ENCODE results near the gene STAM2.
"Not testable (repeated sequence)": the region's sequence is repeated elsewhere in the genome, so short reads cannot be mapped to it uniquely, and the experiment has no call there.

STAM2 gene

GRCh38 chr2:152183401-152184073 lies 8.0 kb upstream of the STAM2 start:
- Histone ChIP-seq H3K27me3 (ENCODE audit: control insufficient read depth, insufficient read depth, low read length) (no peaks in the 10 kb centered on the region), H3K4me3 (ENCODE audit: low read depth, low read length) (no peak overlapping the region), H3K27ac (no peak overlapping the region), H2AFZ (no peak overlapping the region), H3K9ac (no peak overlapping the region), H3K4me1 (no peaks in the 10 kb centered on the region), H3K9me3 (ENCODE audit: control insufficient read depth, low read length) (no peaks in the 10 kb centered on the region), H3K4me2 (ENCODE audit: low read length) (no peak overlapping the region), H3K79me2 (no peaks in the 10 kb centered on the region), H3K36me3 (ENCODE audit: control insufficient read depth, insufficient read depth, low read length) (no peaks in the 10 kb centered on the region)
- TF ChIP-seq CTCF (IDR thresholded peaks at IDR 0.05): no peak

- H3K27me3 ChIP-seq (ENCODE audit: control insufficient read depth, insufficient read depth, low read length); H3K27ac ChIP-seq; H2AFZ ChIP-seq; H3K36me3 ChIP-seq (ENCODE audit: control insufficient read depth, insufficient read depth, low read length); H3K4me1 ChIP-seq; H3K9me3 ChIP-seq (ENCODE audit: control insufficient read depth, low read length); H3K9ac ChIP-seq; H3K4me2 ChIP-seq (ENCODE audit: low read length); H3K4me3 ChIP-seq (ENCODE audit: low read depth, low read length): not testable (repeated sequence)
- peaks cover 19% of the 10 kb centered on the region for H3K79me2 ChIP-seq
These were observed 2.1 kb upstream of the STAM2 start for GRCh38 chr2:152177667-152178066.

- H3K79me2 ChIP-seq: peaks cover 19% of the 10 kb centered on the region
- H3K4me1 ChIP-seq: peaks cover 5% of the 10 kb centered on the region
- no peaks in the 10 kb centered on the region for H3K27me3 ChIP-seq (ENCODE audit: control insufficient read depth, insufficient read depth, low read length)
- H3K4me2 ChIP-seq (ENCODE audit: low read length): peak overlapping the region; percentile 78
- H3K27ac ChIP-seq: peak overlapping the region; percentile 99
- no peak for TF ChIP-seq CTCF (IDR thresholded peaks at IDR 0.05)
- H3K9me3 ChIP-seq (ENCODE audit: control insufficient read depth, low read length): no peaks in the 10 kb centered on the region
- no peaks in the 10 kb centered on the region for H3K36me3 ChIP-seq (ENCODE audit: control insufficient read depth, insufficient read depth, low read length)
- peak overlapping the region; percentile 92 for H2AFZ ChIP-seq
- H3K9ac ChIP-seq: peak overlapping the region; percentile 70
- peak overlapping the region; percentile 92 for H3K4me3 ChIP-seq (ENCODE audit: low read depth, low read length)
These were observed 651 bp upstream of the STAM2 start for GRCh38 chr2:152176113-152176714.

- H3K36me3 ChIP-seq (ENCODE audit: control insufficient read depth, insufficient read depth, low read length): no peaks in the 10 kb centered on the region
- no peaks in the 10 kb centered on the region for H3K27me3 ChIP-seq (ENCODE audit: control insufficient read depth, insufficient read depth, low read length)
- H2AFZ ChIP-seq: peak overlapping the region; percentile 92
- peak overlapping the region; percentile 99 for H3K27ac ChIP-seq
- no peak for TF ChIP-seq CTCF (IDR thresholded peaks at IDR 0.05)
- H3K4me1 ChIP-seq: peaks cover 5% of the 10 kb centered on the region
- H3K9me3 ChIP-seq (ENCODE audit: control insufficient read depth, low read length): no peaks in the 10 kb centered on the region
- peak overlapping the region; percentile 78 for H3K4me2 ChIP-seq (ENCODE audit: low read length)
- peak overlapping the region; percentile 70 for H3K9ac ChIP-seq
- peaks cover 27% of the 10 kb centered on the region for H3K79me2 ChIP-seq
- H3K4me3 ChIP-seq (ENCODE audit: low read depth, low read length): peak overlapping the region; percentile 92
These were observed 573 bp downstream of the STAM2 start for GRCh38 chr2:152175012-152175367.

GRCh38 chr2:152174574-152174973 lies 989 bp downstream of the STAM2 start:
- no peak for TF ChIP-seq CTCF (IDR thresholded peaks at IDR 0.05)
- Histone ChIP-seq H3K79me2 (peaks cover 31% of the 10 kb centered on the region), H3K4me1 (peaks cover 5% of the 10 kb centered on the region)

More at GRCh38 chr2:152174574-152174973, 989 bp downstream of the STAM2 start:
- peak overlapping the region; percentile 92 for H2AFZ ChIP-seq
- peak overlapping the region; percentile 99 for H3K27ac ChIP-seq
- H3K4me3 ChIP-seq (ENCODE audit: low read depth, low read length): peak overlapping the region; percentile 92
- no peaks in the 10 kb centered on the region for H3K27me3 ChIP-seq (ENCODE audit: control insufficient read depth, insufficient read depth, low read length)
- peak overlapping the region; percentile 78 for H3K4me2 ChIP-seq (ENCODE audit: low read length)
- H3K36me3 ChIP-seq (ENCODE audit: control insufficient read depth, insufficient read depth, low read length): no peaks in the 10 kb centered on the region
- H3K9ac ChIP-seq: no peak overlapping the region
- no peaks in the 10 kb centered on the region for H3K9me3 ChIP-seq (ENCODE audit: control insufficient read depth, low read length)

Data from parathyroid adenoma (tissue), 2 donors.